ENCODE measurements around the gene FCRLB. TPM values are rescaled to one million over a fixed set of nuclear protein-coding genes. Genes with fewer than 3 reads are reported as not detected.

The FCRLB gene
- total RNA-seq, 1 experiment from 2014 or later, result 0.41 TPM

DNA sequence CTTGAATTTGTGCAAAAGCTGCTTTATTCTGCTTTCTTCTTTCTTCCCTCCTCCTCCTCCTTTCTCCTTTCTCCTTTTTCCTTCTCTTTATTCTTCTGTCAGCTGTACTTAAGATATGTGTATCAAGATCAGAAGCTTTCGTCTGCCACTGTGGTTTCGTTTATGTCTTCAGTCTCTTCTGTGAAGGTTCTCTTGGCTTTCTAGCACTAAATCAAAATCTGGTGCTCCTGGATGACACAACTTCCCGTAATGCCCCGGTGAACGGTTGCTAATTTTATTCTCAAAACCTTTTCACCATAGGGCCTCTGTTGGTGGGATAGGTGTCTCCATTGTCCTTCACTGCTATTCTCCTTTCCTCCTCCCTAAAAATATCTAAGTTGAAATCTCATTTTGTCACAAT lies 49.8 kb downstream of the FCRLB start:
- ATAC-seq, result no peak
- in situ Hi-C loops (cut with HindIII; ENCODE audit: low pct_unique_long_range_greater_than_20kb, low sequenced_read_pairs) (no loop called here), intact Hi-C loops (cut with micrococcal nuclease; ENCODE audit: unreplicated experiment) (no loop called here)
- no peak overlapping the region for H3K27ac ChIP-seq (ENCODE audit: low read length)
- H3K4me3 ChIP-seq (ENCODE audit: low read depth in 2 of 2, low read length in 2 of 2), result no peak overlapping the region
- H3K9me3 ChIP-seq (ENCODE audit: control insufficient read depth, insufficient read depth, low read depth, low read length), result no peaks in the 10 kb centered on the region
- ChIA-PET CTCF (interaction anchor here (0.6 to 0.7 kb wide), 2 partner anchors 26 to 45 kb away, joined by 3 read pairs; no protein-coding TSS in a partner anchor), POLR2A (no interaction called here)
- DNase-seq (ENCODE audit: low read depth, low spot score), result no peak
- peaks cover 7% of the 10 kb centered on the region; the same call in 1 of the 2 replicates for H3K36me3 ChIP-seq (ENCODE audit: control insufficient read depth, insufficient read depth, low read length)
- peaks cover 4% of the 10 kb centered on the region; the same call in 1 of the 2 replicates for H3K4me1 ChIP-seq (ENCODE audit: control insufficient read depth, insufficient read depth, low read length)
- BruUV-seq (replicated peaks), result no TSS peak
- TF ChIP-seq POLR2AphosphoS5 (IDR thresholded peaks at IDR 0.05; ENCODE audit: low read depth, low read length) (no peak), SIN3A (IDR thresholded peaks at IDR 0.05; ENCODE audit: borderline replicate concordance, insufficient read depth, low read depth, low read length) (no peak), TCF7L2 (IDR thresholded peaks at IDR 0.05; ENCODE audit: low read depth, low read length) (no peak)
- TF ChIP-seq, protein P1, sequence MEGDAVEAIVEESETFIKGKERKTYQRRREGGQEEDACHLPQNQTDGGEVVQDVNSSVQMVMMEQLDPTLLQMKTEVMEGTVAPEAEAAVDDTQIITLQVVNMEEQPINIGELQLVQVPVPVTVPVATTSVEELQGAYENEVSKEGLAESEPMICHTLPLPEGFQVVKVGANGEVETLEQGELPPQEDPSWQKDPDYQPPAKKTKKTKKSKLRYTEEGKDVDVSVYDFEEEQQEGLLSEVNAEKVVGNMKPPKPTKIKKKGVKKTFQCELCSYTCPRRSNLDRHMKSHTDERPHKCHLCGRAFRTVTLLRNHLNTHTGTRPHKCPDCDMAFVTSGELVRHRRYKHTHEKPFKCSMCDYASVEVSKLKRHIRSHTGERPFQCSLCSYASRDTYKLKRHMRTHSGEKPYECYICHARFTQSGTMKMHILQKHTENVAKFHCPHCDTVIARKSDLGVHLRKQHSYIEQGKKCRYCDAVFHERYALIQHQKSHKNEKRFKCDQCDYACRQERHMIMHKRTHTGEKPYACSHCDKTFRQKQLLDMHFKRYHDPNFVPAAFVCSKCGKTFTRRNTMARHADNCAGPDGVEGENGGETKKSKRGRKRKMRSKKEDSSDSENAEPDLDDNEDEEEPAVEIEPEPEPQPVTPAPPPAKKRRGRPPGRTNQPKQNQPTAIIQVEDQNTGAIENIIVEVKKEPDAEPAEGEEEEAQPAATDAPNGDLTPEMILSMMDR (IDR thresholded peaks at IDR 0.05), result no peak
- TF ChIP-seq, protein P2, sequence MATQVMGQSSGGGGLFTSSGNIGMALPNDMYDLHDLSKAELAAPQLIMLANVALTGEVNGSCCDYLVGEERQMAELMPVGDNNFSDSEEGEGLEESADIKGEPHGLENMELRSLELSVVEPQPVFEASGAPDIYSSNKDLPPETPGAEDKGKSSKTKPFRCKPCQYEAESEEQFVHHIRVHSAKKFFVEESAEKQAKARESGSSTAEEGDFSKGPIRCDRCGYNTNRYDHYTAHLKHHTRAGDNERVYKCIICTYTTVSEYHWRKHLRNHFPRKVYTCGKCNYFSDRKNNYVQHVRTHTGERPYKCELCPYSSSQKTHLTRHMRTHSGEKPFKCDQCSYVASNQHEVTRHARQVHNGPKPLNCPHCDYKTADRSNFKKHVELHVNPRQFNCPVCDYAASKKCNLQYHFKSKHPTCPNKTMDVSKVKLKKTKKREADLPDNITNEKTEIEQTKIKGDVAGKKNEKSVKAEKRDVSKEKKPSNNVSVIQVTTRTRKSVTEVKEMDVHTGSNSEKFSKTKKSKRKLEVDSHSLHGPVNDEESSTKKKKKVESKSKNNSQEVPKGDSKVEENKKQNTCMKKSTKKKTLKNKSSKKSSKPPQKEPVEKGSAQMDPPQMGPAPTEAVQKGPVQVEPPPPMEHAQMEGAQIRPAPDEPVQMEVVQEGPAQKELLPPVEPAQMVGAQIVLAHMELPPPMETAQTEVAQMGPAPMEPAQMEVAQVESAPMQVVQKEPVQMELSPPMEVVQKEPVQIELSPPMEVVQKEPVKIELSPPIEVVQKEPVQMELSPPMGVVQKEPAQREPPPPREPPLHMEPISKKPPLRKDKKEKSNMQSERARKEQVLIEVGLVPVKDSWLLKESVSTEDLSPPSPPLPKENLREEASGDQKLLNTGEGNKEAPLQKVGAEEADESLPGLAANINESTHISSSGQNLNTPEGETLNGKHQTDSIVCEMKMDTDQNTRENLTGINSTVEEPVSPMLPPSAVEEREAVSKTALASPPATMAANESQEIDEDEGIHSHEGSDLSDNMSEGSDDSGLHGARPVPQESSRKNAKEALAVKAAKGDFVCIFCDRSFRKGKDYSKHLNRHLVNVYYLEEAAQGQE (IDR thresholded peaks at IDR 0.05; ENCODE audit: insufficient read depth in 1 of 2, low read depth in 2 of 2, low read length in 1 of 2), result no peak
- H3K27me3 ChIP-seq (ENCODE audit: control insufficient read depth, insufficient read depth, low read length), result no peaks in the 10 kb centered on the region

- POLR2A ChIA-PET, result no interaction called here
- Histone ChIP-seq H3K27ac (ENCODE audit: low read length) (no peak overlapping the region), H3K4me1 (ENCODE audit: control insufficient read depth, insufficient read depth, low read length) (peaks cover 2% of the 10 kb centered on the region; the same call in 1 of the 2 replicates), H3K27me3 (ENCODE audit: control insufficient read depth, insufficient read depth, low read length) (no peaks in the 10 kb centered on the region), H3K36me3 (ENCODE audit: control insufficient read depth, insufficient read depth, low read length) (no peaks in the 10 kb centered on the region; the same call in 1 of the 2 replicates), H3K4me3 (ENCODE audit: low read depth in 2 of 2, low read length in 2 of 2) (no peak overlapping the region), H3K9me3 (ENCODE audit: control insufficient read depth, insufficient read depth, low read depth, low read length) (no peaks in the 10 kb centered on the region)
- BruUV-seq (replicated peaks), result no TSS peak
- no peak for ATAC-seq
- in situ Hi-C loops (cut with HindIII; ENCODE audit: low pct_unique_long_range_greater_than_20kb, low sequenced_read_pairs), result no loop called here
- TF ChIP-seq SIN3A (IDR thresholded peaks at IDR 0.05; ENCODE audit: borderline replicate concordance, insufficient read depth, low read depth, low read length) (no peak), POLR2AphosphoS5 (IDR thresholded peaks at IDR 0.05; ENCODE audit: low read depth, low read length) (no peak), TCF7L2 (IDR thresholded peaks at IDR 0.05; ENCODE audit: low read depth, low read length) (no peak)
- TF ChIP-seq, protein P2 (IDR thresholded peaks at IDR 0.05; ENCODE audit: insufficient read depth in 1 of 2, low read depth in 2 of 2, low read length in 1 of 2), result no peak
- TF ChIP-seq, protein P1 (IDR thresholded peaks at IDR 0.05), result no peak
- intact Hi-C loops (cut with micrococcal nuclease; ENCODE audit: unreplicated experiment), result no loop called here
- no peak for DNase-seq (ENCODE audit: low read depth, low spot score)
- CTCF ChIA-PET, result interaction anchor here (0.6 to 0.7 kb wide), 2 partner anchors 27 to 44 kb away, joined by 3 read pairs; no protein-coding TSS in a partner anchor
Observed at GRCh38 chr1:161771973-161772372, 50.6 kb downstream of the FCRLB start.

All from Panc1 (cell line).